ENCODE results near the gene CCL4L2. TPM values are rescaled to one million over a fixed set of nuclear protein-coding genes. Genes with fewer than 3 reads are reported as not detected.
A peak's percentile ranks its signal among the peaks of the same experiment; 100 is the strongest.
"Not testable (repeated sequence)": the region's sequence is repeated elsewhere in the genome, so short reads cannot be mapped to it uniquely, and the experiment has no call there.

CCL4L2 gene
- total RNA-seq, 3 donors from 2014 or later: 1.1 to 3.3 (median 2.9) TPM

- H3K9me3 ChIP-seq: no peaks in the 10 kb centered on the region
- H3K36me3 ChIP-seq (ENCODE audit: low read depth): no peaks in the 10 kb centered on the region
- no peak overlapping the region for H3K4me3 ChIP-seq
- intact Hi-C loops (cut with DNase I, micrococcal nuclease): no loop called here
- peak; percentile 3 for ATAC-seq
- DNase-seq: peak in 2 of 3 donors; percentile 16 to 63
- TF ChIP-seq CTCF (IDR thresholded peaks at IDR 0.05): no peak
- H3K4me1 ChIP-seq (ENCODE audit: low read depth): peaks cover 8% of the 10 kb centered on the region
Measured at GRCh38 chr17:36184023-36184765, 26.7 kb upstream of the CCL4L2 start.

GRCh38 chr17:36185416-36185815 lies 25.4 kb upstream of the CCL4L2 start:
- no peak for DNase-seq

GRCh38 chr17:36186810-36187763 lies 23.8 kb upstream of the CCL4L2 start:
- H3K9me3 ChIP-seq: not testable (repeated sequence)
- intact Hi-C loops (cut with DNase I, micrococcal nuclease): loop anchor here in 1 of 2 donors (5.0 kb wide), 1 partner anchor 75 kb away; no protein-coding TSS in a partner anchor

More at GRCh38 chr17:36185416-36185815, 25.4 kb upstream of the CCL4L2 start:
- H3K4me3 ChIP-seq: no peak overlapping the region
- H3K36me3 ChIP-seq (ENCODE audit: low read depth): no peaks in the 10 kb centered on the region
- peaks cover 8% of the 10 kb centered on the region for H3K4me1 ChIP-seq (ENCODE audit: low read depth)
- no peak for TF ChIP-seq CTCF (IDR thresholded peaks at IDR 0.05)
- intact Hi-C loops (cut with DNase I, micrococcal nuclease): loop anchor here in 1 of 2 donors (5.0 kb wide), 1 partner anchor 73 kb away; no protein-coding TSS in a partner anchor
- H3K9me3 ChIP-seq: no peaks in the 10 kb centered on the region
- ATAC-seq: peak; percentile 30

GRCh38 chr17:36187943-36188665 lies 22.8 kb upstream of the CCL4L2 start:
- not testable (repeated sequence) for H3K4me3 ChIP-seq; ATAC-seq; DNase-seq; H3K36me3 ChIP-seq (ENCODE audit: low read depth); H3K9me3 ChIP-seq
- intact Hi-C loops (cut with DNase I, micrococcal nuclease): loop anchor here in 1 of 2 donors (5.0 kb wide), 1 partner anchor 76 kb away; no protein-coding TSS in a partner anchor
- peaks cover 14% of the 10 kb centered on the region for H3K4me1 ChIP-seq (ENCODE audit: low read depth)

More at GRCh38 chr17:36186810-36187763, 23.8 kb upstream of the CCL4L2 start:
- ATAC-seq; H3K4me3 ChIP-seq; H3K36me3 ChIP-seq (ENCODE audit: low read depth); DNase-seq: not testable (repeated sequence)
- peaks cover 14% of the 10 kb centered on the region for H3K4me1 ChIP-seq (ENCODE audit: low read depth)

GRCh38 chr17:36188891-36189306 lies 22.0 kb upstream of the CCL4L2 start:
- Histone ChIP-seq H3K36me3 (ENCODE audit: low read depth) (no peaks in the 10 kb centered on the region), H3K4me3 (no peak overlapping the region), H3K9me3 (no peaks in the 10 kb centered on the region), H3K4me1 (ENCODE audit: low read depth) (peaks cover 10% of the 10 kb centered on the region)
- intact Hi-C loops (cut with DNase I, micrococcal nuclease): loop anchor here in 1 of 2 donors (5.0 kb wide), 1 partner anchor 77 kb away; no protein-coding TSS in a partner anchor
- DNase-seq (peak in 1 of 3 donors; percentile 43), ATAC-seq (peak; percentile 68)
- TF ChIP-seq CTCF (IDR thresholded peaks at IDR 0.05): no peak

GRCh38 chr17:36189993-36190392 lies 20.9 kb upstream of the CCL4L2 start:
- not testable (repeated sequence) for H3K36me3 ChIP-seq (ENCODE audit: low read depth); H3K4me1 ChIP-seq (ENCODE audit: low read depth); ATAC-seq; H3K9me3 ChIP-seq; DNase-seq; H3K4me3 ChIP-seq
- intact Hi-C loops (cut with DNase I, micrococcal nuclease): loop anchor here in 1 of 2 donors (5.0 kb wide), 1 partner anchor 78 kb away; no protein-coding TSS in a partner anchor

GRCh38 chr17:36190549-36191330 lies 20.1 kb upstream of the CCL4L2 start:
- H3K9me3 ChIP-seq; H3K36me3 ChIP-seq (ENCODE audit: low read depth); DNase-seq; ATAC-seq; intact Hi-C loops (cut with DNase I, micrococcal nuclease); H3K4me3 ChIP-seq; H3K4me1 ChIP-seq (ENCODE audit: low read depth): not testable (repeated sequence)
